Measurements from ENCODE around the gene LCE1F. TPM values are rescaled to one million over a fixed set of nuclear protein-coding genes. Genes with fewer than 3 reads are reported as not detected.

LCE1F gene
- total RNA-seq, 1 donor from 2014 or later = not detected

DNA sequence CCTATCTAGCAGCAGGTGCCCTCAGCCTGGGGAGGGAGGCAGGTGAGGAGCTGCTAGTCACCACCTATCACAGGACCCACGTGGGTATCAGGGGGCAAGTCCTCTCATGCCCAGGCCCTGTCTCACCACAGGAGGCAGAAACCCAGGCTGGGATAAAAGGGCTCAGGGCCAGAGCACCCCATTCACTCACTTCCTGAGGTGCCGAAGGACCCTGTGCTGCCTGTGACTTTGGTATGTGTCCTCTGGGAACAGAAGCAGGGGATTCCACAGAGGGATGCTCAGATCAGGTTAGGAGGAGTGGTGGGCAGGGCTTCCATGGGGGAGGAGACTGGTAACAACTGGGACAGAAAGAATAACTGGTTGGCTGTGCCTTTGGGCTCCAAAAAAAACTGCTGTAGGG lies 11.1 kb downstream of the LCE1F start, which contains the start of gene LCE1E:
Gene LCE1E, plus strand, starts transcription at position 181 of the 400 bp plus-strand sequence. CDS start 1,043 bp downstream, outside the sequence.
- TF ChIP-seq, protein P1, sequence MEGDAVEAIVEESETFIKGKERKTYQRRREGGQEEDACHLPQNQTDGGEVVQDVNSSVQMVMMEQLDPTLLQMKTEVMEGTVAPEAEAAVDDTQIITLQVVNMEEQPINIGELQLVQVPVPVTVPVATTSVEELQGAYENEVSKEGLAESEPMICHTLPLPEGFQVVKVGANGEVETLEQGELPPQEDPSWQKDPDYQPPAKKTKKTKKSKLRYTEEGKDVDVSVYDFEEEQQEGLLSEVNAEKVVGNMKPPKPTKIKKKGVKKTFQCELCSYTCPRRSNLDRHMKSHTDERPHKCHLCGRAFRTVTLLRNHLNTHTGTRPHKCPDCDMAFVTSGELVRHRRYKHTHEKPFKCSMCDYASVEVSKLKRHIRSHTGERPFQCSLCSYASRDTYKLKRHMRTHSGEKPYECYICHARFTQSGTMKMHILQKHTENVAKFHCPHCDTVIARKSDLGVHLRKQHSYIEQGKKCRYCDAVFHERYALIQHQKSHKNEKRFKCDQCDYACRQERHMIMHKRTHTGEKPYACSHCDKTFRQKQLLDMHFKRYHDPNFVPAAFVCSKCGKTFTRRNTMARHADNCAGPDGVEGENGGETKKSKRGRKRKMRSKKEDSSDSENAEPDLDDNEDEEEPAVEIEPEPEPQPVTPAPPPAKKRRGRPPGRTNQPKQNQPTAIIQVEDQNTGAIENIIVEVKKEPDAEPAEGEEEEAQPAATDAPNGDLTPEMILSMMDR (IDR thresholded peaks at IDR 0.05) = no peak
- H3K27me3 Mint-ChIP-seq (ENCODE audit: unreplicated experiment) = no peaks in the 10 kb centered on the region

DNA sequence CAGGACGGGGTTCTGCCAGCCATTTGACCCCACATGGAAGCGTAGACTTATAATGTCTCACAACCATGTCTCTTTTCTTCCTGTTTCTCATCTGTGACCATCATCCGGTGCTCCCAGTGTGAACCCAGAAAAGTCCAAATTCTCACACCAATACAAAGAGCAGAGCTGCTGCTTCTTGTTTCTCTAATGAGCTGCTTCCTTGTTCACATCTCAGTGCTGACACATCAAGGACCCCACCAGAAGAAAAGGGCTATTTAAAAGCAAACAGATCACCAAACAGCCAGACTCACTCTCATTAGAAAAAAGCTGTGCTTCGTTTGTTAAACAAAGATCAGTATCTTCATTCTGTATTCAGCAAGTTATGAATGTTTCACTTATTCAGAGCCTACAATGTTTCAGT lies 20.7 kb downstream of the LCE1F start:
- Mint-ChIP-seq H3K4me3 (ENCODE audit: unreplicated experiment) (no peak overlapping the region), H3K36me3 (ENCODE audit: unreplicated experiment) (no peaks in the 10 kb centered on the region), H3K9me3 (ENCODE audit: unreplicated experiment) (no peaks in the 10 kb centered on the region), H3K27me3 (ENCODE audit: unreplicated experiment) (no peaks in the 10 kb centered on the region), H3K27ac (ENCODE audit: unreplicated experiment) (no peak overlapping the region), H3K4me1 (ENCODE audit: unreplicated experiment) (no peaks in the 10 kb centered on the region)
- TF ChIP-seq, protein P1 (IDR thresholded peaks at IDR 0.05) = no peak
- no peak for DNase-seq (ENCODE audit: extremely low spot score, unreplicated experiment)

More for the DNA sequence above, 11.1 kb downstream of the LCE1F start, which contains the start of gene LCE1E:
- DNase-seq (ENCODE audit: extremely low spot score, unreplicated experiment) = no peak
- H3K4me3 Mint-ChIP-seq (ENCODE audit: unreplicated experiment) = no peak within 1 kb of the TSS
- H3K4me1 Mint-ChIP-seq (ENCODE audit: unreplicated experiment) = no peaks in the 10 kb centered on the region
- no peaks in the 10 kb centered on the region for H3K9me3 Mint-ChIP-seq (ENCODE audit: unreplicated experiment)
- H3K36me3 Mint-ChIP-seq (ENCODE audit: unreplicated experiment) = no peaks in the 10 kb centered on the region
- H3K27ac Mint-ChIP-seq (ENCODE audit: unreplicated experiment) = no peak within 1 kb of the TSS

DNA sequence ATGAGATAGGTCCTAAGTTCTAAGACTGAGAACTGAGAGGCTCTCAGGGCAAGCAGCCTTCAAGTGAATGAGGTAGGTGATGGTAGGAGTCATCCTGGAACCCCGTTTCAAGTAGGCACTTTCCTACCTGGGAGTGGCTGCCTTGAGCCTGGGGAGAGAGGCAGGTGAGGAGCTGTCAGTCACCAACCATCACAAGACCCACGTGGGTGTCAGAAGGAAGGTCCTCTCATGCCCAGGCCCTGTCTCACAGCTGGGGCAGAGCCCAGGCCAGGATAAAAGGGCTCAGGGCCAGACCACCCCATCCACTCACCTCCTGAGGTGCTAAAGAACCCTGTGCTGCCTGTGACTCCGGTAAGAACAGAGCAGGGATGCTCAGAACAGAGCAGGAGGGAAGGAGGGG lies 21.5 kb downstream of the LCE1F start, which contains the start of gene LCE1D:
Gene LCE1D, plus strand, starts transcription at position 301 of the 400 bp plus-strand sequence. CDS start 1,074 bp downstream, outside the sequence.
- no peak for DNase-seq (ENCODE audit: extremely low spot score, unreplicated experiment)
- peaks cover 4% of the 10 kb centered on the region for H3K9me3 Mint-ChIP-seq (ENCODE audit: unreplicated experiment)
- H3K4me3 Mint-ChIP-seq (ENCODE audit: unreplicated experiment) = no peak within 1 kb of the TSS
- TF ChIP-seq, protein P1 (IDR thresholded peaks at IDR 0.05) = no peak
- no peaks in the 10 kb centered on the region for H3K36me3 Mint-ChIP-seq (ENCODE audit: unreplicated experiment)
- no peaks in the 10 kb centered on the region for H3K27me3 Mint-ChIP-seq (ENCODE audit: unreplicated experiment)
- no peak within 1 kb of the TSS for H3K27ac Mint-ChIP-seq (ENCODE audit: unreplicated experiment)
- H3K4me1 Mint-ChIP-seq (ENCODE audit: unreplicated experiment) = no peaks in the 10 kb centered on the region

DNA sequence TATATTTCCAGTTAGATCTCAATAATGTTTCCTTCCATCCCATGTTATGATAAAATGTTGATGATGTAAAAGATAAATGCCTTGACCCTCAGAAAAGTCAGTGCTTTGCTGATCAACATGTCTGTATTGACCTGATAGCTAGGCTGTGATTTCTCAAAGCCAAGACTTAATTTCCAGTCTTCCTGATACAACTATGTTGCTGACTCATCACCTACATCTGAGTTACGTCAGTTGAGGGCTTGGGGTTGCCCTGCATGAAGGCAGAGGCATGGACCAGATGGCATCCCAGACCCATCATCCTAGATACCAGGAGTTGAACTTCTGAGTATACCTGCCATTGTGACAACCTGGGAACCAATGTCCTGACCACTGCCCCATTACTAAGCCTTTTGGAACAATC lies 26.4 kb downstream of the LCE1F start:
- peaks cover 5% of the 10 kb centered on the region for H3K9me3 Mint-ChIP-seq (ENCODE audit: unreplicated experiment)
- H3K27me3 Mint-ChIP-seq (ENCODE audit: unreplicated experiment) = no peaks in the 10 kb centered on the region
- no peaks in the 10 kb centered on the region for H3K4me1 Mint-ChIP-seq (ENCODE audit: unreplicated experiment)
- H3K27ac Mint-ChIP-seq (ENCODE audit: unreplicated experiment) = no peak overlapping the region
- TF ChIP-seq, protein P1 (IDR thresholded peaks at IDR 0.05) = no peak
- H3K4me3 Mint-ChIP-seq (ENCODE audit: unreplicated experiment) = no peak overlapping the region
- no peaks in the 10 kb centered on the region for H3K36me3 Mint-ChIP-seq (ENCODE audit: unreplicated experiment)
- DNase-seq (ENCODE audit: extremely low spot score, unreplicated experiment) = no peak

DNA sequence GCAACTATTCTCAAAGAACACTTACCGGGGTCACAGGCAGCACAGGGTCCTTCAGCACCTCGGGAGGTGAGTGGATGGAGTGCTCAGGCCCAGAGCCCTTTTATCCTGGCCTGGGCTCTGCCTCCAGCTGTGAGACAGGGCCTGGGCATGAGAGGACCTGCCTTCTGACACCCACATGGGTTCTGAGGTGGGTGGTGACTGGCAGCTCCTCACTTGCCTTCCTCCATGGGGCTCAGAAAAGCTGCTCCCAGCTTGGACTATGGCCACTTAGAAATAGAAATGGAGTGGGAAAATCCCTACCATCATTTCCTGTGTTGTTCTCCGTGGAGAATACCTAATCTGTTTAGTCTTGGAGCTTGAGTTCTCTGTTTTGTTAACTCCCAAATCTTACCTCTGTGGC lies 31.6 kb downstream of the LCE1F start, which contains the start of gene LCE1C:
Gene LCE1C, minus strand, starts transcription at position 76 of the 400 bp plus-strand sequence. CDS start 1,173 bp downstream, outside the sequence.
- no peaks in the 10 kb centered on the region for H3K27me3 Mint-ChIP-seq (ENCODE audit: unreplicated experiment)
- no peaks in the 10 kb centered on the region for H3K9me3 Mint-ChIP-seq (ENCODE audit: unreplicated experiment)
- H3K36me3 Mint-ChIP-seq (ENCODE audit: unreplicated experiment) = no peaks in the 10 kb centered on the region
- no peak within 1 kb of the TSS for H3K4me3 Mint-ChIP-seq (ENCODE audit: unreplicated experiment)
- DNase-seq (ENCODE audit: extremely low spot score, unreplicated experiment) = no peak
- no peaks in the 10 kb centered on the region for H3K4me1 Mint-ChIP-seq (ENCODE audit: unreplicated experiment)
- H3K27ac Mint-ChIP-seq (ENCODE audit: unreplicated experiment) = no peak within 1 kb of the TSS
- TF ChIP-seq, protein P1 (IDR thresholded peaks at IDR 0.05) = no peak
